HG02973 (cell line): ENCODE results near the gene CXorf66.
"Not testable (repeated sequence)": the region's sequence is repeated elsewhere in the genome, so short reads cannot be mapped to it uniquely, and the experiment has no call there.

Experiments
- ATAC-seq: cut with Tn5 transposase; IDR thresholded peaks from one replicate; pipeline ENCODE4 v1.9.1; 2021; ENCODE audit warnings: moderate library complexity; ENCODE audit not compliant: unreplicated experiment

CXorf66 gene

GRCh38 chrX:139965421-139965820 is at the start of gene CXorf66:
TSS of gene CXorf66 (minus strand) at chrX:139965521. CDS start at chrX:139965496, 25 bp downstream.
- ATAC-seq: no peak

- no peak for ATAC-seq
These were observed 17.5 kb upstream of the CXorf66 start for GRCh38 chrX:139982856-139983255.

- ATAC-seq: no peak
These were observed 9.2 kb upstream of the CXorf66 start for GRCh38 chrX:139974471-139974870.

- ATAC-seq: no peak
These were observed 7.6 kb upstream of the CXorf66 start for GRCh38 chrX:139972629-139973624.

- ATAC-seq: no peak
These were observed 6.8 kb upstream of the CXorf66 start for GRCh38 chrX:139972113-139972512.

- ATAC-seq: no peak
These were observed 6.1 kb upstream of the CXorf66 start for GRCh38 chrX:139971394-139971749.

- no peak for ATAC-seq
These were observed 4.0 kb upstream of the CXorf66 start for GRCh38 chrX:139969286-139969685.

- no peak for ATAC-seq
These were observed 2.4 kb upstream of the CXorf66 start for GRCh38 chrX:139967750-139968149.

- ATAC-seq: no peak
These were observed 2.0 kb upstream of the CXorf66 start for GRCh38 chrX:139967300-139967699.

GRCh38 chrX:139966159-139966558 is 838 bp upstream of the CXorf66 start:
- not testable (repeated sequence) for ATAC-seq

- not testable (repeated sequence) for ATAC-seq
These were observed 4.2 kb downstream of the CXorf66 start for GRCh38 chrX:139961091-139961490.

GRCh38 chrX:139949703-139950102 is 15.6 kb downstream of the CXorf66 start:
- ATAC-seq: no peak

GRCh38 chrX:139945075-139945474 is 20.2 kb downstream of the CXorf66 start:
- no peak for ATAC-seq

- ATAC-seq: no peak
These were observed 29.1 kb downstream of the CXorf66 start for GRCh38 chrX:139936259-139936658.

- ATAC-seq: no peak
These were observed 31.4 kb downstream of the CXorf66 start for GRCh38 chrX:139933904-139934303.

GRCh38 chrX:139932901-139933796 is 32.2 kb downstream of the CXorf66 start, which contains the start of gene ATP11C:
TSS of gene ATP11C (minus strand) at chrX:139933053. CDS start at chrX:139932042, 1,011 bp downstream.
- ATAC-seq: peak; percentile 73

- peak; percentile 25 for ATAC-seq
These were observed 33.0 kb downstream of the CXorf66 start for GRCh38 chrX:139932073-139932900.

GRCh38 chrX:139931646-139932072 is 33.7 kb downstream of the CXorf66 start:
- no peak for ATAC-seq

GRCh38 chrX:139930916-139931645 is 34.2 kb downstream of the CXorf66 start:
- ATAC-seq: no peak

- ATAC-seq: no peak
These were observed 34.9 kb downstream of the CXorf66 start for GRCh38 chrX:139930401-139930800.
